HepG2 (cell line): ENCODE measurements around the gene PAQR7. TPM values are rescaled to one million over a fixed set of nuclear protein-coding genes. Genes with fewer than 3 reads are reported as not detected.
A peak's percentile ranks its signal among the peaks of the same experiment; 100 is the strongest.

Experiments used
- ATF7 ChIP-seq, 2 experiments: fragments of 450-650 bp in 1 of 2; sonication (generic) in 1 of 2; formaldehyde crosslinking in 1 of 2; IDR thresholded peaks; 2 replicates each; pipeline versions ENCODE4 v1.4.0 to v1.6.1; 2016 to 2020; ENCODE audit warnings: antibody characterized with exemption in 1 of 2, mild to moderate bottlenecking in 1 of 2, missing genetic modification reagents in 1 of 2
- DZIP1 ChIP-seq: sonication (generic); formaldehyde crosslinking; IDR thresholded peaks from 2 replicates; pipeline ENCODE4 v1.5.0; 2020; ENCODE audit warnings: mild to moderate bottlenecking, missing genetic modification reagents
- GABPA ChIP-seq, 2 experiments: IDR thresholded peaks; 2 replicates each; pipeline ENCODE4 v1.6.1; 2011 to 2016; ENCODE audit warnings: low read depth in 2 of 2, low read length in 1 of 2, missing biosample characterization in 1 of 2, missing genetic modification characterization in 1 of 2
- GMEB1 ChIP-seq: sonication (generic); formaldehyde crosslinking; IDR thresholded peaks from 2 replicates; pipeline ENCODE4 v1.5.1; 2020; ENCODE audit warnings: missing genetic modification reagents, mild to moderate bottlenecking, borderline replicate concordance
- HIVEP1 ChIP-seq: sonication (generic); formaldehyde crosslinking; IDR thresholded peaks from 2 replicates; pipeline ENCODE4 v1.4.0; 2020; ENCODE audit warnings: mild to moderate bottlenecking, missing genetic modification reagents
- MTA3 ChIP-seq: sonication (generic); formaldehyde crosslinking; IDR thresholded peaks from 2 replicates; pipeline ENCODE4 v1.4.0; 2020; ENCODE audit warnings: missing genetic modification reagents
- NCOA1 ChIP-seq: sonication (generic); formaldehyde crosslinking; IDR thresholded peaks from 2 replicates; pipeline ENCODE4 v1.9.0; 2021; ENCODE audit warnings: missing genetic modification reagents
- RBAK ChIP-seq: sonication (generic); formaldehyde crosslinking; IDR thresholded peaks from 2 replicates; pipeline ENCODE4 v1.5.1; 2020; ENCODE audit warnings: mild to moderate bottlenecking, missing genetic modification reagents
- ZFP37 ChIP-seq: sonication (generic); formaldehyde crosslinking; IDR thresholded peaks from 2 replicates; pipeline ENCODE4 v1.4.0; 2020; ENCODE audit warnings: missing genetic modification reagents, borderline replicate concordance
- ZFX ChIP-seq: sonication (generic); formaldehyde crosslinking; IDR thresholded peaks from 2 replicates; pipeline ENCODE4 v1.4.0; 2020; ENCODE audit warnings: mild to moderate bottlenecking, low read depth, missing genetic modification reagents, moderate library complexity
- ZFYVE20 ChIP-seq: sonication (generic); formaldehyde crosslinking; IDR thresholded peaks from 2 replicates; pipeline ENCODE4 v1.8.0; 2023; ENCODE audit warnings: low read depth, mild to moderate bottlenecking, moderate library complexity, missing genetic modification reagents, borderline replicate concordance
- ZNF264 ChIP-seq: sonication (generic); formaldehyde crosslinking; IDR thresholded peaks from 2 replicates; pipeline ENCODE4 v1.4.0; 2020; ENCODE audit warnings: missing genetic modification reagents
- polyA plus RNA-seq, 8 experiments: library from polyadenylated mRNA; depleted of rRNA in 3 of 8; stranded (reverse) in 7 of 8; unstranded in 1 of 8; fragments of >200 nt; fragmentation: Illumina TruSeq in 4 of 8; extraction: Trizol in 4 of 8; gene quantifications; 2 replicates each; pipeline versions ENCODE4 v1.2.1 to v1.2.3, GENCODE V29; 2011 to 2016; ENCODE audit warnings: low read depth in 4 of 8, missing spikeins in 1 of 8, mixed read lengths in 1 of 8; ENCODE audit not compliant: insufficient read depth in 1 of 8
- total RNA-seq, 5 experiments: library from RNA; depleted of rRNA; stranded (reverse); fragments of >200 nt; fragmentation: Illumina TruSeq; extraction: Trizol; gene quantifications; 2 replicates each; pipeline ENCODE4 v1.2.3, GENCODE V29; 2016; ENCODE audit warnings: low read depth in 1 of 5
- TF ChIP-seq, protein P1 (sequence below): sonication (generic); formaldehyde crosslinking; IDR thresholded peaks from 2 replicates; pipeline ENCODE4 v1.4.0; 2020; ENCODE audit warnings: missing genetic modification reagents, borderline replicate concordance
- TF ChIP-seq, protein P2 (sequence below): sonication (generic); formaldehyde crosslinking; conservative IDR thresholded peaks from 2 replicates; pipeline ENCODE4 v1.8.0; 2022; ENCODE audit warnings: missing genetic modification reagents
- TF ChIP-seq, protein P3 (sequence below): sonication (generic); formaldehyde crosslinking; IDR thresholded peaks from 2 replicates; pipeline ENCODE4 v1.8.0; 2022; ENCODE audit warnings: mild to moderate bottlenecking, missing genetic modification reagents, borderline replicate concordance

The PAQR7 gene
- total and polyA plus RNA-seq, 2 of the 13 experiments (the other 11 are each of a cell fraction or from before 2014, with no cell fraction given): 13.2 to 16.6 TPM

- TF ChIP-seq, protein P1, sequence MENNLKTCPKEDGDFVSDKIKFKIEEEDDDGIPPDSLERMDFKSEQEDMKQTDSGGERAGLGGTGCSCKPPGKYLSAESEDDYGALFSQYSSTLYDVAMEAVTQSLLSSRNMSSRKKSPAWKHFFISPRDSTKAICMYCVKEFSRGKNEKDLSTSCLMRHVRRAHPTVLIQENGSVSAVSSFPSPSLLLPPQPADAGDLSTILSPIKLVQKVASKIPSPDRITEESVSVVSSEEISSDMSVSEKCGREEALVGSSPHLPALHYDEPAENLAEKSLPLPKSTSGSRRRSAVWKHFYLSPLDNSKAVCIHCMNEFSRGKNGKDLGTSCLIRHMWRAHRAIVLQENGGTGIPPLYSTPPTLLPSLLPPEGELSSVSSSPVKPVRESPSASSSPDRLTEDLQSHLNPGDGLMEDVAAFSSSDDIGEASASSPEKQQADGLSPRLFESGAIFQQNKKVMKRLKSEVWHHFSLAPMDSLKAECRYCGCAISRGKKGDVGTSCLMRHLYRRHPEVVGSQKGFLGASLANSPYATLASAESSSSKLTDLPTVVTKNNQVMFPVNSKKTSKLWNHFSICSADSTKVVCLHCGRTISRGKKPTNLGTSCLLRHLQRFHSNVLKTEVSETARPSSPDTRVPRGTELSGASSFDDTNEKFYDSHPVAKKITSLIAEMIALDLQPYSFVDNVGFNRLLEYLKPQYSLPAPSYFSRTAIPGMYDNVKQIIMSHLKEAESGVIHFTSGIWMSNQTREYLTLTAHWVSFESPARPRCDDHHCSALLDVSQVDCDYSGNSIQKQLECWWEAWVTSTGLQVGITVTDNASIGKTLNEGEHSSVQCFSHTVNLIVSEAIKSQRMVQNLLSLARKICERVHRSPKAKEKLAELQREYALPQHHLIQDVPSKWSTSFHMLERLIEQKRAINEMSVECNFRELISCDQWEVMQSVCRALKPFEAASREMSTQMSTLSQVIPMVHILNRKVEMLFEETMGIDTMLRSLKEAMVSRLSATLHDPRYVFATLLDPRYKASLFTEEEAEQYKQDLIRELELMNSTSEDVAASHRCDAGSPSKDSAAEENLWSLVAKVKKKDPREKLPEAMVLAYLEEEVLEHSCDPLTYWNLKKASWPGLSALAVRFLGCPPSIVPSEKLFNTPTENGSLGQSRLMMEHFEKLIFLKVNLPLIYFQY (CRISPR knock-in tag): peak; percentile 27; the same call in 1 of the 2 replicates
- TF ChIP-seq NCOA1 (CRISPR knock-in tag) (no peak), ZNF264 (0 out of 2 replicates have a peak, but pooled peaks have one; percentile 31), MTA3 (no peak), GMEB1 (peak; percentile 94), ATF7 (IDR thresholded peaks at IDR 0.05) (no peak), ATF7 (CRISPR knock-in tag; IDR thresholded peaks at IDR 0.05) (no peak), RBAK (CRISPR knock-in tag) (no peak), HIVEP1 (CRISPR knock-in tag) (peak; percentile 68), GABPA (IDR thresholded peaks at IDR 0.05; ENCODE audit: low read depth, low read length) (no peak), GABPA (CRISPR knock-in tag; IDR thresholded peaks at IDR 0.05; ENCODE audit: low read depth) (no peak), DZIP1 (peak; percentile 23; the same call in 1 of the 2 replicates), ZFP37 (CRISPR knock-in tag) (no peak), ZFYVE20 (CRISPR knock-in tag) (peak; percentile 82; the same call in 1 of the 2 replicates), ZFX (CRISPR knock-in tag) (peak; percentile 95)
- TF ChIP-seq, protein P2, sequence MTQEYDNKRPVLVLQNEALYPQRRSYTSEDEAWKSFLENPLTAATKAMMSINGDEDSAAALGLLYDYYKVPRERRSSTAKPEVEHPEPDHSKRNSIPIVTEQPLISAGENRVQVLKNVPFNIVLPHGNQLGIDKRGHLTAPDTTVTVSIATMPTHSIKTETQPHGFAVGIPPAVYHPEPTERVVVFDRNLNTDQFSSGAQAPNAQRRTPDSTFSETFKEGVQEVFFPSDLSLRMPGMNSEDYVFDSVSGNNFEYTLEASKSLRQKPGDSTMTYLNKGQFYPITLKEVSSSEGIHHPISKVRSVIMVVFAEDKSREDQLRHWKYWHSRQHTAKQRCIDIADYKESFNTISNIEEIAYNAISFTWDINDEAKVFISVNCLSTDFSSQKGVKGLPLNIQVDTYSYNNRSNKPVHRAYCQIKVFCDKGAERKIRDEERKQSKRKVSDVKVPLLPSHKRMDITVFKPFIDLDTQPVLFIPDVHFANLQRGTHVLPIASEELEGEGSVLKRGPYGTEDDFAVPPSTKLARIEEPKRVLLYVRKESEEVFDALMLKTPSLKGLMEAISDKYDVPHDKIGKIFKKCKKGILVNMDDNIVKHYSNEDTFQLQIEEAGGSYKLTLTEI (CRISPR knock-in tag): no peak
- TF ChIP-seq, protein P3, sequence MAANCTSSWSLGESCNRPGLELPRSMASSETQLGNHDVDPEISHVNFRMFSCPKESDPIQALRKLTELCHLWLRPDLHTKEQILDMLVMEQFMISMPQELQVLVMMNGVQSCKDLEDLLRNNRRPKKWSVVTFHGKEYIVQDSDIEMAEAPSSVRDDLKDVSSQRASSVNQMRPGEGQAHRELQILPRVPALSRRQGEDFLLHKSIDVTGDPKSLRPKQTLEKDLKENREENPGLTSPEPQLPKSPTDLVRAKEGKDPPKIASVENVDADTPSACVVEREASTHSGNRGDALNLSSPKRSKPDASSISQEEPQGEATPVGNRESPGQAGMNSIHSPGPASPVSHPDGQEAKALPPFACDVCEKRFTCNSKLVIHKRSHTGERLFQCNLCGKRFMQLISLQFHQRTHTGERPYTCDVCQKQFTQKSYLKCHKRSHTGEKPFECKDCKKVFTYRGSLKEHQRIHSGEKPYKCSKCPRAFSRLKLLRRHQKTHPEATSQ (CRISPR knock-in tag): peak; percentile 63; the same call in 1 of the 2 replicates
Observed at GRCh38 chr1:25858906-25859789, 16.4 kb downstream of the PAQR7 start, which contains the start of gene AUNIP (continued).
